ENCODE measurements around the gene GSE1. TPM values are rescaled to one million over a fixed set of nuclear protein-coding genes. Genes with fewer than 3 reads are reported as not detected.

Gene GSE1
- total RNA-seq, 1 experiment from 2014 or later: 42.7 TPM

GRCh38 chr16:85677383-85677967 is 64.4 kb downstream of the GSE1 start:
- DNase-seq (ENCODE audit: low read depth in 1 of 2, low spot score in 2 of 2): no peak
- no peaks in the 10 kb centered on the region for H3K9me3 ChIP-seq (replicated peaks)
- no peak overlapping the region for H3K4me3 ChIP-seq
- H3K36me3 ChIP-seq: peaks cover 87% of the 10 kb centered on the region
- no peaks in the 10 kb centered on the region for H3K27me3 ChIP-seq (replicated peaks)
- H3K27ac ChIP-seq: no peak overlapping the region
- H3K4me1 ChIP-seq (replicated peaks): no peaks in the 10 kb centered on the region

GRCh38 chr16:85678016-85678415 is 64.9 kb downstream of the GSE1 start:
- no peak for DNase-seq (ENCODE audit: low read depth in 1 of 2, low spot score in 2 of 2)
- H3K4me3 ChIP-seq: no peak overlapping the region
- no peaks in the 10 kb centered on the region for H3K9me3 ChIP-seq (replicated peaks)
- no peaks in the 10 kb centered on the region for H3K4me1 ChIP-seq (replicated peaks)
- H3K27me3 ChIP-seq (replicated peaks): no peaks in the 10 kb centered on the region
- peaks cover 86% of the 10 kb centered on the region for H3K36me3 ChIP-seq
- no peak overlapping the region for H3K27ac ChIP-seq

GRCh38 chr16:85678821-85679220 is 65.7 kb downstream of the GSE1 start:
- Histone ChIP-seq H3K27ac (no peak overlapping the region), H3K36me3 (peaks cover 86% of the 10 kb centered on the region)

GRCh38 chr16:85679870-85680269 is 66.7 kb downstream of the GSE1 start:
- DNase-seq (ENCODE audit: low read depth in 1 of 2, low spot score in 2 of 2): no peak
- H3K27ac ChIP-seq: no peak overlapping the region
- no peaks in the 10 kb centered on the region for H3K4me1 ChIP-seq (replicated peaks)

More at GRCh38 chr16:85678821-85679220, 65.7 kb downstream of the GSE1 start:
- Histone ChIP-seq H3K9me3 (replicated peaks) (no peaks in the 10 kb centered on the region), H3K4me1 (replicated peaks) (no peaks in the 10 kb centered on the region), H3K4me3 (no peak overlapping the region), H3K27me3 (replicated peaks) (no peaks in the 10 kb centered on the region)
- no peak for DNase-seq (ENCODE audit: low read depth in 1 of 2, low spot score in 2 of 2)

GRCh38 chr16:85680352-85680944 is 67.3 kb downstream of the GSE1 start:
- no peaks in the 10 kb centered on the region for H3K9me3 ChIP-seq (replicated peaks)
- H3K27ac ChIP-seq: no peak overlapping the region
- DNase-seq (ENCODE audit: low read depth in 1 of 2, low spot score in 2 of 2): no peak
- no peaks in the 10 kb centered on the region for H3K4me1 ChIP-seq (replicated peaks)
- H3K36me3 ChIP-seq: peaks cover 77% of the 10 kb centered on the region
- H3K27me3 ChIP-seq (replicated peaks): no peaks in the 10 kb centered on the region
- no peak overlapping the region for H3K4me3 ChIP-seq

More at GRCh38 chr16:85679870-85680269, 66.7 kb downstream of the GSE1 start:
- no peaks in the 10 kb centered on the region for H3K27me3 ChIP-seq (replicated peaks)
- no peak overlapping the region for H3K4me3 ChIP-seq
- H3K36me3 ChIP-seq: peaks cover 81% of the 10 kb centered on the region
- H3K9me3 ChIP-seq (replicated peaks): no peaks in the 10 kb centered on the region

- no peaks in the 10 kb centered on the region for H3K27me3 ChIP-seq (replicated peaks)
Observed at GRCh38 chr16:85681255-85681654, 68.1 kb downstream of the GSE1 start.

GRCh38 chr16:85682516-85682915 is 69.4 kb downstream of the GSE1 start:
- no peaks in the 10 kb centered on the region; the same call in 1 of the 2 replicates for H3K4me1 ChIP-seq (replicated peaks)
- H3K36me3 ChIP-seq: peaks cover 70% of the 10 kb centered on the region
- DNase-seq (ENCODE audit: low read depth in 1 of 2, low spot score in 2 of 2): no peak
- no peaks in the 10 kb centered on the region for H3K27me3 ChIP-seq (replicated peaks)
- no peaks in the 10 kb centered on the region for H3K9me3 ChIP-seq (replicated peaks)
- H3K27ac ChIP-seq: no peak overlapping the region
- H3K4me3 ChIP-seq: no peak overlapping the region

More at GRCh38 chr16:85681255-85681654, 68.1 kb downstream of the GSE1 start:
- H3K27ac ChIP-seq: no peak overlapping the region
- H3K4me1 ChIP-seq (replicated peaks): no peaks in the 10 kb centered on the region
- no peak overlapping the region for H3K4me3 ChIP-seq
- no peak for DNase-seq (ENCODE audit: low read depth in 1 of 2, low spot score in 2 of 2)
- H3K36me3 ChIP-seq: peaks cover 73% of the 10 kb centered on the region
- no peaks in the 10 kb centered on the region for H3K9me3 ChIP-seq (replicated peaks)

GRCh38 chr16:85683363-85683762 is 70.2 kb downstream of the GSE1 start:
- H3K27ac ChIP-seq: no peak overlapping the region
- no peak for DNase-seq (ENCODE audit: low read depth in 1 of 2, low spot score in 2 of 2)
- no peaks in the 10 kb centered on the region for H3K9me3 ChIP-seq (replicated peaks)
- no peak overlapping the region for H3K4me3 ChIP-seq
- H3K36me3 ChIP-seq: peaks cover 68% of the 10 kb centered on the region
- peaks cover 8% of the 10 kb centered on the region for H3K4me1 ChIP-seq (replicated peaks)
- H3K27me3 ChIP-seq (replicated peaks): no peaks in the 10 kb centered on the region

GRCh38 chr16:85685251-85685650 is 72.1 kb downstream of the GSE1 start:
- Histone ChIP-seq H3K9me3 (replicated peaks) (peaks cover 3% of the 10 kb centered on the region; the same call in 1 of the 2 replicates), H3K4me3 (no peak overlapping the region), H3K36me3 (peaks cover 54% of the 10 kb centered on the region), H3K27me3 (replicated peaks) (no peaks in the 10 kb centered on the region), H3K27ac (no peak overlapping the region), H3K4me1 (replicated peaks) (peaks cover 17% of the 10 kb centered on the region)
- DNase-seq (ENCODE audit: low read depth in 1 of 2, low spot score in 2 of 2): no peak

- H3K27ac ChIP-seq: no peak overlapping the region
- H3K9me3 ChIP-seq (replicated peaks): peaks cover 3% of the 10 kb centered on the region; the same call in 1 of the 2 replicates
Observed at GRCh38 chr16:85686912-85687591, 73.9 kb downstream of the GSE1 start.

GRCh38 chr16:85687651-85688471 is 74.7 kb downstream of the GSE1 start:
- Histone ChIP-seq H3K9me3 (replicated peaks) (peaks cover 3% of the 10 kb centered on the region; the same call in 1 of the 2 replicates), H3K36me3 (peaks cover 40% of the 10 kb centered on the region), H3K4me1 (replicated peaks) (peaks cover 17% of the 10 kb centered on the region), H3K27ac (peak overlapping the region; percentile 59; the same call in 1 of the 2 replicates), H3K4me3 (peak overlapping the region; percentile 76), H3K27me3 (replicated peaks) (no peaks in the 10 kb centered on the region)
- DNase-seq (ENCODE audit: low read depth in 1 of 2, low spot score in 2 of 2): no peak

More at GRCh38 chr16:85686912-85687591, 73.9 kb downstream of the GSE1 start:
- DNase-seq (ENCODE audit: low read depth in 1 of 2, low spot score in 2 of 2): no peak
- H3K27me3 ChIP-seq (replicated peaks): no peaks in the 10 kb centered on the region
- no peak overlapping the region for H3K4me3 ChIP-seq
- peaks cover 43% of the 10 kb centered on the region for H3K36me3 ChIP-seq
- H3K4me1 ChIP-seq (replicated peaks): peaks cover 17% of the 10 kb centered on the region

- H3K36me3 ChIP-seq: peaks cover 31% of the 10 kb centered on the region; the same call in 1 of the 2 replicates
- peak within 1 kb of the TSS; percentile 59 for H3K27ac ChIP-seq
- DNase-seq (ENCODE audit: low read depth in 1 of 2, low spot score in 2 of 2): peak; percentile 89 to 94
Observed at GRCh38 chr16:85688586-85689284, 75.6 kb downstream of the GSE1 start, which contains the start of gene GINS2. Gene GINS2 (minus strand): TSS chr16:85688954. CDS start chr16:85688898, 56 bp downstream.

More at GRCh38 chr16:85688586-85689284, 75.6 kb downstream of the GSE1 start, which contains the start of gene GINS2:
- H3K4me1 ChIP-seq (replicated peaks): peaks cover 17% of the 10 kb centered on the region
- H3K9me3 ChIP-seq (replicated peaks): peaks cover 3% of the 10 kb centered on the region; the same call in 1 of the 2 replicates
- no peaks in the 10 kb centered on the region for H3K27me3 ChIP-seq (replicated peaks)
- H3K4me3 ChIP-seq: peak within 1 kb of the TSS; percentile 76

Data from SJSA1 (cell line).